Nephron (organoid): ENCODE results near the gene ARHGAP4.
A peak's percentile ranks its signal among the peaks of the same experiment; 100 is the strongest.

Experiments
- H3K27ac Mint-ChIP-seq, 3 experiments: 2 replicates each; pipeline ENCODE4 v1.8.0; 2020; ENCODE audit warnings: mixed read lengths in 3 of 3, mild to moderate bottlenecking in 2 of 3, moderate library complexity in 1 of 3
- H3K27me3 Mint-ChIP-seq: 2 replicates; pipeline ENCODE4 v1.8.0; 2021; ENCODE audit warnings: low read depth, mild to moderate bottlenecking, moderate library complexity, mixed read lengths
- H3K36me3 Mint-ChIP-seq: 2 replicates; pipeline ENCODE4 v1.8.0; 2020; ENCODE audit warnings: low read depth, mixed read lengths
- H3K4me1 Mint-ChIP-seq: 2 replicates; pipeline ENCODE4 v1.8.0; 2020; ENCODE audit warnings: mixed read lengths
- H3K4me3 Mint-ChIP-seq, 3 experiments: 2 replicates each; pipeline ENCODE4 v1.8.0; 2020; ENCODE audit warnings: mild to moderate bottlenecking in 3 of 3, mixed read lengths in 3 of 3, moderate library complexity in 2 of 3
- H3K9me3 Mint-ChIP-seq: 2 replicates; pipeline ENCODE4 v1.8.0; 2020; ENCODE audit warnings: mixed read lengths
- CTCF ChIP-seq, 3 experiments: fragments of 200-600 bp; sonication (generic); IDR thresholded peaks; one replicate each; pipeline ENCODE4 v1.5.0; 2021; ENCODE audit warnings: antibody characterized with exemption in 3 of 3; ENCODE audit not compliant: unreplicated experiment in 3 of 3

The ARHGAP4 gene

GRCh38 chrX:153928846-153929245 is 2.8 kb upstream of the ARHGAP4 start:
- Mint-ChIP-seq H3K4me1 (peaks cover 14% of the 10 kb centered on the region), H3K9me3 (peaks cover 10% of the 10 kb centered on the region), H3K36me3 (peaks cover 17% of the 10 kb centered on the region), H3K4me3 (peak overlapping the region in 1 of 3 experiments; percentile 20), H3K27ac (peak overlapping the region; percentile 83 to 97 (median 89)), H3K27me3 (peaks cover 3% of the 10 kb centered on the region)
- no peak for TF ChIP-seq CTCF (IDR thresholded peaks at IDR 0.05; ENCODE audit: unreplicated experiment in 3 of 3)

DNA sequence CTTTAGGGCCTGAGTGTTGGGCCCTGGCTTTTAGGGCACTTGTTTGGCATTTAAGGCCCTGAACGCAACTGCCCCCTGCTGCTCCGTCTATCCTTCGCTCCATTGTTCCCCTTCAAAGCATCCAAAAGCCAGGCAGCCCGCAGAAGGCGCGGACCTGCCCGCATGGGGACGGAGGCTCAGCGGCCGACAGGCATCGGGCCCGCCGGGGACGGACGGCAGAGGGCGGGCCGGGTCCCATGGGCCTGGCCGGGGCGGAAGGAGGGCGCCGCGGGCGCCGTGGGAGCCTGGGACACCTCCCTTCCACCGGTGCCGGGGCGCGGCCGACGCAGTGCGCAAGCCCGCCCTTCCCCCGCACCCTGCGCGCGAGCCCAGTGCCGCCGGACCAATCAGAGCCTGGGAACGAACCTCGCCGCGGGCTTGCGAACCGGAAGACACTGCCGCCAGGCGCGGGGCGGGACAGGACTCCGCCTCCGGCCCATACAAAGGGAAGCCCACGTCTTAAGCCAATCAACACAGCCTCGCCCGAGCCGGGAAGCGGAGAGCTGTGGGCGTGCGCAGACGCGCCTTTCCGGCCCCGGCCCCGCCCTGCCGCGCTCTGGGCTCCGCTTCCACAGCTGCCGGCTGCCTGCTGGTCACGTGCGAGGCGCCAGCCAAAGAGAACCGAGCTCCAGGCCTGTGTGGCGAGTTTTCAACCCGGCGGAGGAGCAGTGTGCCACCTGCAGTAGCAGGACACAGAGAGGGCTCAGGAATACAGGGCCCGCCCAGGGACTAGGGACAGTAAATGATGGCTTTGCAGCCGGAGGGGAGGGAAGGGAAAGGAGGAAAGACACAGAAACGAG is 2.1 kb upstream of the ARHGAP4 start:
- TF ChIP-seq CTCF (IDR thresholded peaks at IDR 0.05; ENCODE audit: unreplicated experiment in 3 of 3) = no peak
- H3K4me3 Mint-ChIP-seq = peak overlapping the region; percentile 83 to 90 (median 90)
- peaks cover 8% of the 10 kb centered on the region for H3K9me3 Mint-ChIP-seq
- H3K27ac Mint-ChIP-seq = peak overlapping the region; percentile 83 to 97 (median 97)
- peaks cover 3% of the 10 kb centered on the region for H3K27me3 Mint-ChIP-seq
- H3K36me3 Mint-ChIP-seq = peaks cover 15% of the 10 kb centered on the region
- peaks cover 14% of the 10 kb centered on the region for H3K4me1 Mint-ChIP-seq

DNA sequence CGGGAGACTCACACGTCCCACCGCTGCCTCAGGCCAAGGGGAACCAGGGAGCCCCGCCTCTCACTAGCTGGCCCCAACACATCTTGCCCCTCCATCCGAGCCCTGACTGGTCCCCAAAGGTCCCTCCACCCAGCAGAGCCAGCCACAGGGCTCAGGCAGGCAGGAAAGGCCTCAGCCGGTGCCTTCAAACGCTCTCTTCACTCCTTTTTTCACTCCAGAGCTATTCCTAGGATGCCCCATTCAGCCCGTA is 1.5 kb upstream of the ARHGAP4 start:
- Mint-ChIP-seq H3K4me1 (peaks cover 17% of the 10 kb centered on the region), H3K27ac (peak overlapping the region; percentile 83 to 97 (median 97)), H3K9me3 (peaks cover 8% of the 10 kb centered on the region), H3K4me3 (peak overlapping the region; percentile 83 to 90 (median 90)), H3K36me3 (peaks cover 15% of the 10 kb centered on the region), H3K27me3 (peaks cover 3% of the 10 kb centered on the region)
- no peak for TF ChIP-seq CTCF (IDR thresholded peaks at IDR 0.05; ENCODE audit: unreplicated experiment in 3 of 3)

- H3K9me3 Mint-ChIP-seq = peaks cover 8% of the 10 kb centered on the region
- peak overlapping the region; percentile 83 to 90 (median 90) for H3K4me3 Mint-ChIP-seq
- H3K4me1 Mint-ChIP-seq = peaks cover 20% of the 10 kb centered on the region
- H3K36me3 Mint-ChIP-seq = peaks cover 15% of the 10 kb centered on the region
- TF ChIP-seq CTCF (IDR thresholded peaks at IDR 0.05; ENCODE audit: unreplicated experiment in 3 of 3) = no peak
- peaks cover 3% of the 10 kb centered on the region for H3K27me3 Mint-ChIP-seq
- peak overlapping the region; percentile 83 to 97 (median 97) for H3K27ac Mint-ChIP-seq
Measured at GRCh38 chrX:153926858-153927671, 1.0 kb upstream of the ARHGAP4 start.

DNA sequence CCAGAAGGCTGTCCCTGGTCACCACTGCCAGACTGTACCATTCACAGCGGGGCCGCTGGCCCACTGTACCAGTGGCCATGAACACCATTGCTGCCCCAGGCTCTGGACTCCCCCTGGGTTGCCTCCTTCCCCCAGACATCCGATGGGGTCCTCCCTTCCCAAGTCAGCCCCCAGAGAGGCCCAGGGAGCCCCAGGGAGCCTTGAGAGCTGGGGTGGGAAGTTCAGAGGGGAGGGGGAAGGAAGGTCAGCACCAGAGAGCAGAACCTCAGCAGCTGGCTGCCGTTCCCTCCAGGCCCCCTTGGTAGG is 441 bp upstream of the ARHGAP4 start:
- H3K27me3 Mint-ChIP-seq = peaks cover 3% of the 10 kb centered on the region
- H3K27ac Mint-ChIP-seq = peak overlapping the region; percentile 83 to 97 (median 97)
- H3K4me3 Mint-ChIP-seq = peak overlapping the region; percentile 83 to 90 (median 90)
- H3K36me3 Mint-ChIP-seq = peaks cover 11% of the 10 kb centered on the region
- peaks cover 20% of the 10 kb centered on the region for H3K4me1 Mint-ChIP-seq
- H3K9me3 Mint-ChIP-seq = peaks cover 6% of the 10 kb centered on the region
- TF ChIP-seq CTCF (IDR thresholded peaks at IDR 0.05; ENCODE audit: unreplicated experiment in 3 of 3) = no peak
